Cardiac fibroblast (primary cell): Measurements from ENCODE around the gene CDKN2A.

Experiments
- DNase-seq, 2 donors: peaks; one replicate each; pipeline versions ENCODE4 v3.0.0 to v3.0.0-alpha.2; 2010; ENCODE audit warnings: low read depth in 2 of 2
- H3K4me3 ChIP-seq, 2 donors: replicated peaks in 1 of 2; 1 replicate in 1 of 2; 2 replicates in 1 of 2; pipeline ENCODE4 v1.5.1; 2011; ENCODE audit warnings: low read depth in 2 of 2, low read length in 2 of 2, mild to moderate bottlenecking in 2 of 2, moderate library complexity in 1 of 2
- TF ChIP-seq, protein P1 (sequence below): IDR thresholded peaks from one replicate; pipeline ENCODE4 v1.5.1; 2011; ENCODE audit warnings: low read depth, mild to moderate bottlenecking, low read length, inconsistent platforms

Gene CDKN2A

DNA sequence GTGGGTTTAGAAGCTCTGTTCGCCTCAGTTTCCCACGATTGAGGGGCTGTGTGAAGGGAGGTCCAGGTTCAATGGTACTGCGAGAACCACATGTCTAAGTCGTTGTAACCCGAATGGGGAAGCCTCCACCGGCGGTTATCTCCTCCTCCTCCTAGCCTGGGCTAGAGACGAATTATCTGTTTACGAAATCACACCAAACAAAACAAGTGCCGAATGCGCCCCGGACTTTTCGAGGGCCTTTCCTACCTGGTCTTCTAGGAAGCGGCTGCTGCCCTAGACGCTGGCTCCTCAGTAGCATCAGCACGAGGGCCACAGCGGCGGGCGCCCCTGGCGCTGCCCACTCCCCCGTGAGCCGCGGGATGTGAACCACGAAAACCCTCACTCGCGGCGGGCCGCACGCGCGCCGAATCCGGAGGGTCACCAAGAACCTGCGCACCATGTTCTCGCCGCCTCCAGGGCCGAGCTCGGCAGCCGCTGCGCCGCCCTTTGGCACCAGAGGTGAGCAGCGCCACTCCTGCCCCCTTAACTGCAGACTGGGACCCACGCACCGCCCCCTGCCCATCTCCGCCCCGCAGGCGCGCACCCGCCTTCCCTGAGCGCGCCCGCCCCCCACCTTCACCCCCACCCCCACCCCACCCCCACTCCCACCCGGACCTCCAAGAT lies at the start of gene CDKN2A:
Gene CDKN2A (minus strand): TSS at position 500 of the 663 bp plus-strand sequence.
- peak in 1 of 2 donors; percentile 59 for DNase-seq
- H3K4me3 ChIP-seq = peak within 1 kb of the TSS; percentile 86 to 88
- TF ChIP-seq, protein P1, sequence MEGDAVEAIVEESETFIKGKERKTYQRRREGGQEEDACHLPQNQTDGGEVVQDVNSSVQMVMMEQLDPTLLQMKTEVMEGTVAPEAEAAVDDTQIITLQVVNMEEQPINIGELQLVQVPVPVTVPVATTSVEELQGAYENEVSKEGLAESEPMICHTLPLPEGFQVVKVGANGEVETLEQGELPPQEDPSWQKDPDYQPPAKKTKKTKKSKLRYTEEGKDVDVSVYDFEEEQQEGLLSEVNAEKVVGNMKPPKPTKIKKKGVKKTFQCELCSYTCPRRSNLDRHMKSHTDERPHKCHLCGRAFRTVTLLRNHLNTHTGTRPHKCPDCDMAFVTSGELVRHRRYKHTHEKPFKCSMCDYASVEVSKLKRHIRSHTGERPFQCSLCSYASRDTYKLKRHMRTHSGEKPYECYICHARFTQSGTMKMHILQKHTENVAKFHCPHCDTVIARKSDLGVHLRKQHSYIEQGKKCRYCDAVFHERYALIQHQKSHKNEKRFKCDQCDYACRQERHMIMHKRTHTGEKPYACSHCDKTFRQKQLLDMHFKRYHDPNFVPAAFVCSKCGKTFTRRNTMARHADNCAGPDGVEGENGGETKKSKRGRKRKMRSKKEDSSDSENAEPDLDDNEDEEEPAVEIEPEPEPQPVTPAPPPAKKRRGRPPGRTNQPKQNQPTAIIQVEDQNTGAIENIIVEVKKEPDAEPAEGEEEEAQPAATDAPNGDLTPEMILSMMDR = no peak

DNA sequence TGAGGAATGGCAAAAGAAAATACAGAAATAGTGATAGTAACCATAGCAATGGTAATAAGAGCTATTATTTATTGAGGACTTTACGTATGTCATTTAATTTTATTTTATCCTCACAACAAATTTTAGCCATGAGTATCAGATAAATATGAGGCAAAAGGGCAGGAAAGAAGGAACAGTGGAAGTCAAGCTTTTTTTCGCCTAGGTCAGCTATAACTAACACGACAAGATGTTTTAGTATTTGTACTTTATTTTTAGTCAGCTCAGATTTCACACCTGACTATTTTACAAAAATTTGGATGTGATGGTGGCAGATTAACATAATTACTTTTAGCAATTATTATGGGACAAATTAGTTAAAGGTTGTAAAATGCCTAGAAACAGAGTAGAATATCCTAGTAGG lies 49.7 kb upstream of the CDKN2A start:
- H3K4me3 ChIP-seq = no peak overlapping the region
- DNase-seq = no peak
- TF ChIP-seq, protein P1 = no peak

DNA sequence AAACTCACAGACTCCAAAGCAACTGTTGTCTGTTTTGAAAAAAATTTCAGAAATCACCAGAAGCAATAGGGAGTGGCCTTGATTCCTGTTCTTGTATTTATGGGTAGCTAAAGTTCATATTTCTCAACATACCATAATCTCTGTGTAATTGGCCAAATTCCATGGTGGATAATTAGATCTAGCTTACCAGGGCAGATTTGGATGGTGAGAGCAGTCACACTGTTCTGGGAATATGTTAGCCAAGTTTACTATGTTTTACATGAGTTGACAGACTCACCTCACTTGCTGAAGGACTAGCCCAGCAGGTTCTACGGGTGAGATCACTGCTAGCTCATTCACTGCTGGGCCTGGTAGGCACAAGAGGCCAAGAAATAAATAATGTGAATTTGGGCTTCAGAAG lies 47.6 kb upstream of the CDKN2A start:
- DNase-seq = peak; percentile 41 to 70
- TF ChIP-seq, protein P1 = no peak
- H3K4me3 ChIP-seq = no peak overlapping the region

DNA sequence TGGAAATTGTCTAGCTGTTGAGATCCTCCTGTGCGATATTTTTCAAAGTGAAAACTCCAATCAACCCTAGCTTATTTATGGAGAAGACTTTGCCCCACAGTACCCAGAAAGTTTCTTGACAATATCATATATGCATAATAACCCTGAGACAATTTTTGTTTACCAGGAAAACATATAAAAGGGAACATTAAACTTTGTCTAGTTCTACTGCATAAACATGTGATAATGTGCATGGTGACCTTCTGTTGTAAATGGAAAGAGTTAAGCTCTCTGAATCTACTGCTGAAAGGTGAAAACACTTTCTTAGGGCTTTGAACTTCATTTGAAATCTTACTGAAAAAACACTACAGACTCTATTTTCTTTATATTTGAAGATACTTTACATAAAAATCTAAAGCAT lies 47.2 kb upstream of the CDKN2A start:
- no peak overlapping the region for H3K4me3 ChIP-seq
- DNase-seq = no peak
- TF ChIP-seq, protein P1 = no peak

DNA sequence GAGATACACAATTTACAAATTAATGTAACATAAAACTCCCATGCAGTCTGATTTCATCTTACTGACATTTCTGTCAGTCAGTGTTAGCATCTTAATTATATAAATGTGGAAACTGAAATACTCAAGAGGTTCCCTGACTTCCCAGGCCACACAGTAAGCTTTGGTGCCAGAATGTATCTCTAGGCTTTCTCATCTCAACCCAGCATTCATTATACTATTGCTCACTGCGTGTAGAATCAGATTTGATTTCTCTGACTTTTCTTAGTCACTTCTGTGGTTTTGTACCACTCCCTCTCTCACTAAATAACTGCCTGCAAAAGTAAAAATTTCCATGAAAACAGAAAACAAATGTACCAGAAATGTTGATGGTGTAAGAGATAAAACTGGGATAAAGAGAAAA lies 46.6 kb upstream of the CDKN2A start:
- DNase-seq = peak; percentile 56 to 81
- TF ChIP-seq, protein P1 = no peak
- no peak overlapping the region for H3K4me3 ChIP-seq

DNA sequence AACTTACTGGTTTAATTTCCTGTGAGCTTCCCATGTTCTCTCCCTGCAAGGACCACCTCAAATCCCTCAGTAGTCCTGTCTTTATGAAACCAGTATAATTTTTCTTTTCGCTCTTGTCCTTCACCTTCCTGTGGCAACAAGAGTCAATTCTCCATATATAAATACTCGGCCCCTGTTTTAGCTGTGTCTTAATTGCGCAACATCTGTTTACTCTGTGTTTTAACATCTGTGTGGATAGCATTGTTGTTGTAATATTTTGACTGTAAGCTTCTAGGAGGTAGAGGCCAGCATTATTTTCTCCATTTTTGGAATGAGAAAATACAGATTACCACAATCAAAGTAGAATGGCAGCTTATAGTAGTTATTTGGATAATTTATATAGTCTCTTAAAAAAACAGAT lies 45.1 kb upstream of the CDKN2A start:
- DNase-seq = peak; percentile 47 to 59
- H3K4me3 ChIP-seq = no peak overlapping the region
- TF ChIP-seq, protein P1 = no peak
